ENCODE measurements around the gene TESK1.

DNA sequence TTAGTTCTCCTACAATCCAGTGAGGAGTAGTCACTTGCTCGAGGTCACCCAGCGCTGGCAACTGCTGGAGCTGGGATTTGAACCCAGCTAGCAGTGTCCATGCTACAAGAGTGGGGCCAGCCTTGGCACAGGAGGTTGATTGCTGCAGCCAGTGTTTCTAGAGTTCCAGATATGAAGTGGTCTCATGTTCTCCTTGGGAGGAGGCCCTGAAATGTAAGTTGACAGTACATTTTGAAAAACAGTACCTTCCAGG lies 53.8 kb downstream of the TESK1 start:
- TF ChIP-seq, protein P1, sequence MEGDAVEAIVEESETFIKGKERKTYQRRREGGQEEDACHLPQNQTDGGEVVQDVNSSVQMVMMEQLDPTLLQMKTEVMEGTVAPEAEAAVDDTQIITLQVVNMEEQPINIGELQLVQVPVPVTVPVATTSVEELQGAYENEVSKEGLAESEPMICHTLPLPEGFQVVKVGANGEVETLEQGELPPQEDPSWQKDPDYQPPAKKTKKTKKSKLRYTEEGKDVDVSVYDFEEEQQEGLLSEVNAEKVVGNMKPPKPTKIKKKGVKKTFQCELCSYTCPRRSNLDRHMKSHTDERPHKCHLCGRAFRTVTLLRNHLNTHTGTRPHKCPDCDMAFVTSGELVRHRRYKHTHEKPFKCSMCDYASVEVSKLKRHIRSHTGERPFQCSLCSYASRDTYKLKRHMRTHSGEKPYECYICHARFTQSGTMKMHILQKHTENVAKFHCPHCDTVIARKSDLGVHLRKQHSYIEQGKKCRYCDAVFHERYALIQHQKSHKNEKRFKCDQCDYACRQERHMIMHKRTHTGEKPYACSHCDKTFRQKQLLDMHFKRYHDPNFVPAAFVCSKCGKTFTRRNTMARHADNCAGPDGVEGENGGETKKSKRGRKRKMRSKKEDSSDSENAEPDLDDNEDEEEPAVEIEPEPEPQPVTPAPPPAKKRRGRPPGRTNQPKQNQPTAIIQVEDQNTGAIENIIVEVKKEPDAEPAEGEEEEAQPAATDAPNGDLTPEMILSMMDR (IDR thresholded peaks at IDR 0.05), result no peak
- TF ChIP-seq EZH2 (IDR thresholded peaks at IDR 0.05) (no peak), EZH2phosphoT487 (IDR thresholded peaks at IDR 0.05) (no peak)

All from neural progenitor cell (in vitro differentiated cells).